ENCODE measurements around the gene SYMPK. TPM values are rescaled to one million over a fixed set of nuclear protein-coding genes. Genes with fewer than 3 reads are reported as not detected.

The SYMPK gene
- total and polyA plus RNA-seq, 2 experiments from 2014 or later, result 33.4 to 41.6 TPM

- H3K9me2 ChIP-seq (replicated peaks; ENCODE audit: insufficient read depth), result no peaks in the 10 kb centered on the region
- peaks cover 2% of the 10 kb centered on the region for H3K4me1 ChIP-seq (ENCODE audit: insufficient read depth)
- H3K27me3 ChIP-seq, result no peaks in the 10 kb centered on the region
- H3K9me3 ChIP-seq (ENCODE audit: low read depth), result no peaks in the 10 kb centered on the region
- no peak overlapping the region for H3K27ac ChIP-seq
- no peak overlapping the region for H3K4me3 ChIP-seq
- TF ChIP-seq CTCF (IDR thresholded peaks at IDR 0.05; ENCODE audit: poor library complexity) (no peak), EZH2 (IDR thresholded peaks at IDR 0.05; ENCODE audit: borderline replicate concordance) (no peak), EZH2phosphoT487 (IDR thresholded peaks at IDR 0.05; ENCODE audit: low read depth, severe bottlenecking, unreplicated experiment) (no peak)
- 97% methylated on average over 15 of the region's 15 CpGs for WGBS (ENCODE audit: low lambda C conversion rate, missing lambda C conversion rate)
- H3K4me2 ChIP-seq, result no peak overlapping the region
- H3K36me3 ChIP-seq (replicated peaks; ENCODE audit: insufficient read depth, low read depth), result no peaks in the 10 kb centered on the region
- H2AFZ ChIP-seq, result no peak overlapping the region
- no peak for DNase-seq (ENCODE audit: low spot score)
- peaks cover 5% of the 10 kb centered on the region for H4K20me1 ChIP-seq (ENCODE audit: insufficient read depth, poor library complexity, severe bottlenecking)
- H3K79me2 ChIP-seq, result peaks cover 35% of the 10 kb centered on the region
Observed at GRCh38 chr19:45789035-45789786, 73.7 kb downstream of the SYMPK start.

GRCh38 chr19:45786533-45786894 is 76.4 kb downstream of the SYMPK start:
- Histone ChIP-seq H3K4me1 (ENCODE audit: insufficient read depth) (peaks cover 28% of the 10 kb centered on the region), H3K27ac (no peak overlapping the region), H3K9me3 (ENCODE audit: low read depth) (no peaks in the 10 kb centered on the region), H3K79me2 (peaks cover 28% of the 10 kb centered on the region), H3K27me3 (no peaks in the 10 kb centered on the region), H4K20me1 (ENCODE audit: insufficient read depth, poor library complexity, severe bottlenecking) (peaks cover 1% of the 10 kb centered on the region), H3K4me3 (no peak overlapping the region), H3K4me2 (no peak overlapping the region), H2AFZ (no peak overlapping the region), H3K9me2 (replicated peaks; ENCODE audit: insufficient read depth) (no peaks in the 10 kb centered on the region), H3K36me3 (replicated peaks; ENCODE audit: insufficient read depth, low read depth) (no peaks in the 10 kb centered on the region)
- DNase-seq (ENCODE audit: low spot score), result no peak
- no peak for TF ChIP-seq EZH2 (IDR thresholded peaks at IDR 0.05; ENCODE audit: borderline replicate concordance)
- no peak for TF ChIP-seq CTCF (IDR thresholded peaks at IDR 0.05; ENCODE audit: poor library complexity)
- no peak for TF ChIP-seq EZH2phosphoT487 (IDR thresholded peaks at IDR 0.05; ENCODE audit: low read depth, severe bottlenecking, unreplicated experiment)
- WGBS (ENCODE audit: low lambda C conversion rate, missing lambda C conversion rate), result 98% methylated on average over 19 of the region's 21 CpGs

- 96% methylated on average over 48 of the region's 57 CpGs for WGBS (ENCODE audit: low lambda C conversion rate, missing lambda C conversion rate)
- Histone ChIP-seq H3K4me1 (ENCODE audit: insufficient read depth) (peaks cover 29% of the 10 kb centered on the region), H4K20me1 (ENCODE audit: insufficient read depth, poor library complexity, severe bottlenecking) (no peaks in the 10 kb centered on the region), H3K9me3 (ENCODE audit: low read depth) (no peaks in the 10 kb centered on the region), H3K27me3 (no peaks in the 10 kb centered on the region), H3K9me2 (replicated peaks; ENCODE audit: insufficient read depth) (no peaks in the 10 kb centered on the region), H3K4me2 (no peak overlapping the region), H3K79me2 (peaks cover 22% of the 10 kb centered on the region), H3K36me3 (replicated peaks; ENCODE audit: insufficient read depth, low read depth) (no peaks in the 10 kb centered on the region), H2AFZ (no peak overlapping the region), H3K27ac (no peak overlapping the region), H3K4me3 (no peak overlapping the region)
- DNase-seq (ENCODE audit: low spot score), result no peak
- TF ChIP-seq EZH2 (IDR thresholded peaks at IDR 0.05; ENCODE audit: borderline replicate concordance) (no peak), EZH2phosphoT487 (IDR thresholded peaks at IDR 0.05; ENCODE audit: low read depth, severe bottlenecking, unreplicated experiment) (no peak), CTCF (IDR thresholded peaks at IDR 0.05; ENCODE audit: poor library complexity) (no peak)
Observed at GRCh38 chr19:45785781-45786532, 77.0 kb downstream of the SYMPK start.

Data from hepatocyte (in vitro differentiated cells).